ENCODE results near the gene SEMA3G. TPM values are rescaled to one million over a fixed set of nuclear protein-coding genes. Genes with fewer than 3 reads are reported as not detected.

The SEMA3G gene
- polyA plus RNA-seq, 1 donor (not counting 4 experiments of a cell fraction or from before 2014, with no cell fraction given), result 0.07 TPM

DNA sequence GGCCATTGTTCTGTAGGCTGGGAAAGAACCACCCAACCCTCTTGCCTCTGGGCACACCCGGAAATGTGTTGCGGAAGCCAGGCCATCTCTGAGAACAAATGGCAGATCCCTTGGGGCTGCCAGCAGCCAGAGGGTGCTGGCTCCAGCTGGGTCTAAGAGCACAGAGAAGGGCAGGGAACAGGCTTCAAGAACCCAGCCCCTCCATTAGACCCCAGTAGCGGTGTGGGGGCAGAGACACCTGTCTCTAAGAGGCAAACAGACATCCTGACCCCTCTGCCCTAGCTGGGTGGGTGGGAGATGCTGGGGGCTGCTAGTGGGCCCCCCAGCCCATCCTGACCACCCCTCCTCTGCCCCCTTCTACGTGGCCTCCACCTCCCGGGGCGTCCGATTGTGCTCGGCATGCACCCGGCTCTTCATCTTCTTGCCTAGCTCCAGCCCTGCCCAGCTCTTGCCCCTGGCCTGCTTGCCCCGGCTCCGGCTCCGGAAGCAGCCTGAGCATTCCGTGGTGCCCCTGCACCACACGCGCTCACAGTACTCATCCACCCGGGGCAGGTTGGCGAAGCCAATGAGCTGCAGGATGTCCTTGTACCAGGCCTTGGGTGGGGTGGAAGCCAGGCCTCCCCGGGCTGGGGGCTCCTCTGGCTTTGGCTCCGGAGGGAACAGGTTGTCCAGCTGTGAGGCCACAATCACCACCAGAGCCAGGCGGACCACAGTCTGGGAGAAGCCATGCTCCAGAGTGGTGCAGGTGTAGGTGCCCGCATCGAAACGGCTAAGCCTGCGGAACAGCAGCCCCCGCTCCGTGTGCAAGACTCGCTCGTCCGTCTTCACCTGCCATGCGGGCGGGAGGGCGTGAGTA is 9.4 kb downstream of the SEMA3G start:
- Histone ChIP-seq H3K4me3 (ENCODE audit: control insufficient read depth in 2 of 3, extremely low read depth in 1 of 3, insufficient read depth in 2 of 3, low read depth in 1 of 3, low read length in 3 of 3) (no peak overlapping the region), H3K79me2 (ENCODE audit: control insufficient read depth, insufficient read depth, low read length) (no peaks in the 10 kb centered on the region), H3K9me1 (ENCODE audit: control insufficient read depth, extremely low read depth, insufficient read depth, low read length) (no peaks in the 10 kb centered on the region), H4K20me1 (ENCODE audit: control insufficient read depth, extremely low read depth, insufficient read depth, low read length) (no peaks in the 10 kb centered on the region), H2AFZ (ENCODE audit: control insufficient read depth, low read length) (no peak overlapping the region), H3K9me3 (ENCODE audit: control insufficient read depth, low read depth, low read length) (no peaks in the 10 kb centered on the region), H3K4me1 (ENCODE audit: control insufficient read depth, extremely low read depth, insufficient read depth, low read length) (peaks cover 22% of the 10 kb centered on the region), H3K36me3 (ENCODE audit: control insufficient read depth in 2 of 2, extremely low read depth in 1 of 2, insufficient read depth in 2 of 2, low read length in 2 of 2) (no peaks in the 10 kb centered on the region), H3K27ac (ENCODE audit: control insufficient read depth, insufficient read depth, low read length) (no peak overlapping the region), H3K27me3 (ENCODE audit: control insufficient read depth, extremely low read depth, insufficient read depth, low read length) (no peaks in the 10 kb centered on the region), H3K9ac (ENCODE audit: control insufficient read depth, extremely low read depth, insufficient read depth, low read length) (no peak overlapping the region), H3K4me2 (ENCODE audit: control insufficient read depth, extremely low read depth, insufficient read depth, low read depth, low read length) (no peak overlapping the region)
- TF ChIP-seq, protein P1, sequence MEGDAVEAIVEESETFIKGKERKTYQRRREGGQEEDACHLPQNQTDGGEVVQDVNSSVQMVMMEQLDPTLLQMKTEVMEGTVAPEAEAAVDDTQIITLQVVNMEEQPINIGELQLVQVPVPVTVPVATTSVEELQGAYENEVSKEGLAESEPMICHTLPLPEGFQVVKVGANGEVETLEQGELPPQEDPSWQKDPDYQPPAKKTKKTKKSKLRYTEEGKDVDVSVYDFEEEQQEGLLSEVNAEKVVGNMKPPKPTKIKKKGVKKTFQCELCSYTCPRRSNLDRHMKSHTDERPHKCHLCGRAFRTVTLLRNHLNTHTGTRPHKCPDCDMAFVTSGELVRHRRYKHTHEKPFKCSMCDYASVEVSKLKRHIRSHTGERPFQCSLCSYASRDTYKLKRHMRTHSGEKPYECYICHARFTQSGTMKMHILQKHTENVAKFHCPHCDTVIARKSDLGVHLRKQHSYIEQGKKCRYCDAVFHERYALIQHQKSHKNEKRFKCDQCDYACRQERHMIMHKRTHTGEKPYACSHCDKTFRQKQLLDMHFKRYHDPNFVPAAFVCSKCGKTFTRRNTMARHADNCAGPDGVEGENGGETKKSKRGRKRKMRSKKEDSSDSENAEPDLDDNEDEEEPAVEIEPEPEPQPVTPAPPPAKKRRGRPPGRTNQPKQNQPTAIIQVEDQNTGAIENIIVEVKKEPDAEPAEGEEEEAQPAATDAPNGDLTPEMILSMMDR (optimal IDR thresholded peaks at IDR 0.05 in 1 of 3, IDR thresholded peaks at IDR 0.05 in 1 of 3, conservative IDR thresholded peaks at IDR 0.05 in 1 of 3; ENCODE audit: extremely low read depth in 1 of 3, insufficient read depth in 2 of 3, low read length in 3 of 3), result no peak
- no peak for TF ChIP-seq EZH2 (IDR thresholded peaks at IDR 0.05; ENCODE audit: low read length)
- dilution Hi-C loops (cut with MboI; ENCODE audit: extremely low pct_ligation_motif_present, low sequenced_read_pairs), result no loop called here
- no peak for FAIRE-seq
- no peak for DNase-seq (ENCODE audit: low read depth, low spot score)

DNA sequence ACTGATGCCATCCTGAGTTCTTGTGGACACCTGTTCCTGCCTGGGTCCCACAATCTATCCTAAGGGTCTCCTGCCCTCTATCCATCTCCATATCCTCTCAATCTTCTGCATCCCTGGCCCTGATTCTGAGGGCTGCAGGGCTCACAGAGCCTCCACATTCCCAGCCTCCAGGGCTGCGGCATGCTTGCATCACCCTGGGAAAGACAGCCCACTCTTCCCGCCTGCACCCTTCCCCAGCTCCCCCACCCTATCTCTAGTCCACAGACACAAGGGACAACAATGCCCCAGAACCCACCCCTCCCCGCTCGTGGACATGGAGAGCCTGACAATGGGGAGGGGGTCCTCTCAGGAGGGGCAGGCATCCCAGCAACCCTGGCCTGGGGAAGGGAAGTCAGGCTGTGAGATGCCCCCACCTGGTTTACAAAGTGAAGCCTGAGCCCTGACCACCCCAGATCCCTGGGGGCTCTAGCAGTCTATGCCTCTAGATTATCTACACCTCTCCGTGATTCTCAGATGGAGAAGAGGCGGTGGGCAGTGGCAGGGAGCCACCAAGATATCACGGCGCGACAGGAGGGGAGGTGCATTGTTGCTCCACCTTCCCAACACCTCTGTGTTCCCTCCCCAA is 10.3 kb downstream of the SEMA3G start:
- no peaks in the 10 kb centered on the region for H3K36me3 ChIP-seq (ENCODE audit: control insufficient read depth in 2 of 2, extremely low read depth in 1 of 2, insufficient read depth in 2 of 2, low read length in 2 of 2)
- no peak overlapping the region for H2AFZ ChIP-seq (ENCODE audit: control insufficient read depth, low read length)
- no peak overlapping the region for H3K9ac ChIP-seq (ENCODE audit: control insufficient read depth, extremely low read depth, insufficient read depth, low read length)
- no peak overlapping the region for H3K27ac ChIP-seq (ENCODE audit: control insufficient read depth, insufficient read depth, low read length)
- H3K9me1 ChIP-seq (ENCODE audit: control insufficient read depth, extremely low read depth, insufficient read depth, low read length), result no peaks in the 10 kb centered on the region
- FAIRE-seq (no peak), DNase-seq (ENCODE audit: low read depth, low spot score) (no peak)
- H3K27me3 ChIP-seq (ENCODE audit: control insufficient read depth, extremely low read depth, insufficient read depth, low read length), result no peaks in the 10 kb centered on the region
- peak overlapping the region; percentile 39 for H3K4me2 ChIP-seq (ENCODE audit: control insufficient read depth, extremely low read depth, insufficient read depth, low read depth, low read length)
- dilution Hi-C loops (cut with MboI; ENCODE audit: extremely low pct_ligation_motif_present, low sequenced_read_pairs), result no loop called here
- no peaks in the 10 kb centered on the region for H4K20me1 ChIP-seq (ENCODE audit: control insufficient read depth, extremely low read depth, insufficient read depth, low read length)
- no peak overlapping the region for H3K4me3 ChIP-seq (ENCODE audit: control insufficient read depth in 2 of 3, extremely low read depth in 1 of 3, insufficient read depth in 2 of 3, low read depth in 1 of 3, low read length in 3 of 3)
- H3K9me3 ChIP-seq (ENCODE audit: control insufficient read depth, low read depth, low read length), result no peaks in the 10 kb centered on the region
- peaks cover 22% of the 10 kb centered on the region for H3K4me1 ChIP-seq (ENCODE audit: control insufficient read depth, extremely low read depth, insufficient read depth, low read length)
- H3K79me2 ChIP-seq (ENCODE audit: control insufficient read depth, insufficient read depth, low read length), result no peaks in the 10 kb centered on the region
- TF ChIP-seq EZH2 (IDR thresholded peaks at IDR 0.05; ENCODE audit: low read length), result no peak
- TF ChIP-seq, protein P1 (optimal IDR thresholded peaks at IDR 0.05 in 1 of 3, IDR thresholded peaks at IDR 0.05 in 1 of 3, conservative IDR thresholded peaks at IDR 0.05 in 1 of 3; ENCODE audit: extremely low read depth in 1 of 3, insufficient read depth in 2 of 3, low read length in 3 of 3), result no peak
